GM23248 (cell line): ENCODE results near the gene RAPGEF2.

Source experiments
- EZH2 ChIP-seq: fragments of 200-600 bp; sonication (generic); IDR thresholded peaks from 2 replicates; pipeline ENCODE4 v1.6.1; 2018; ENCODE audit warnings: antibody characterized with exemption, mild to moderate bottlenecking; ENCODE audit not compliant: insufficient read depth, poor library complexity, severe bottlenecking
- EZH2phosphoT487 ChIP-seq: fragments of 200-600 bp; sonication (generic); IDR thresholded peaks from 2 replicates; pipeline ENCODE4 v1.6.1; 2018; ENCODE audit warnings: antibody characterized with exemption, moderate library complexity, mild to moderate bottlenecking, low read depth; ENCODE audit not compliant: insufficient read depth

DNA sequence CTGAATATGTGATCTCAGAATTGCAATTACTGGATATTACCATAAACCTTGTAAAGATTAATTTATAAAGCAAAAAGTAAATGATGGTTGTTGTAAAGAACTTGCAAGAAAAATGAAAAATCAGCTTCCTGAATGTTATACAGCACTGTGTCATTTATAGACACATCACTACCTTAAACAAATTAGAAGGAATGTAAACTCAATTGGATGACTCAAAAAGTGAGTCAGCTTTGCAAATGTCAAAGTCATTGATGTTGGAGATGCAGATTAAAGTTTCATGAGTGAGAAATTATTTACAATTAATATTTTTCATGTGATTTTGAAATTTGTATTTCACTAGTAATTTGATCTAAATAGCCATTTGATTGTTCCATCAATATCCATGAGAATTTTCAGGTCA, 193.2 kb downstream of the RAPGEF2 start:
- no peak for TF ChIP-seq EZH2
- TF ChIP-seq EZH2phosphoT487, result no peak
